CD4-positive, alpha-beta memory T cell (primary cell): Measurements from ENCODE around the gene ATP8A1. TPM values are rescaled to one million over a fixed set of nuclear protein-coding genes. Genes with fewer than 3 reads are reported as not detected.

ENCODE experiments used
- CTCF ChIA-PET: fragments of 350-600 bp; sonication (Branson Sonifier 250); formaldehyde crosslinking; loops from one replicate; lab custom pipeline; 2021; ENCODE audit warnings: inconsistent platforms; ENCODE audit not compliant: partially characterized antibody; lab: Charles Lee
- POLR2A ChIA-PET: fragments of 350-600 bp; sonication (Branson Sonifier 250); formaldehyde crosslinking; loops from one replicate; lab custom pipeline; 2021; ENCODE audit not compliant: partially characterized antibody; lab: Charles Lee
- DNase-seq, 5 donors: peaks; one replicate each; pipeline versions ENCODE4 v3.0.0 to v3.0.0-alpha.2; 2020 to 2022; ENCODE audit warnings: mixed read lengths in 1 of 5
- H3K27ac ChIP-seq: one replicate; pipeline ENCODE4 v1.7.0; 2013; ENCODE audit warnings: low read depth, low read length
- H3K27me3 ChIP-seq: 2 replicates; pipeline ENCODE4 v1.7.0; 2013; ENCODE audit warnings: mild to moderate bottlenecking, low read length, moderate library complexity; ENCODE audit not compliant: insufficient read depth
- H3K36me3 ChIP-seq: 2 replicates; pipeline ENCODE4 v1.7.0; 2013; ENCODE audit warnings: mild to moderate bottlenecking, low read length, moderate library complexity; ENCODE audit not compliant: insufficient read depth
- H3K4me1 ChIP-seq: 2 replicates; pipeline ENCODE4 v1.7.0; 2013; ENCODE audit warnings: mild to moderate bottlenecking, low read length, moderate library complexity; ENCODE audit not compliant: insufficient read depth
- H3K4me3 ChIP-seq, 2 donors: one replicate each; pipeline ENCODE4 v1.7.0; 2013; ENCODE audit warnings: low read length in 2 of 2, mild to moderate bottlenecking in 1 of 2
- H3K9me3 ChIP-seq, 2 donors: one replicate each; pipeline ENCODE4 v1.7.0; 2013; ENCODE audit warnings: low read length in 2 of 2, control low read depth in 1 of 2; ENCODE audit not compliant: control insufficient read depth in 1 of 2
- H3K27ac Mint-ChIP-seq, 7 donors: one replicate each; pipeline ENCODE4 v1.8.0; 2020 to 2021; ENCODE audit warnings: mixed read lengths in 7 of 7, mild to moderate bottlenecking in 6 of 7, inconsistent platforms in 3 of 7, moderate library complexity in 3 of 7
- H3K27me3 Mint-ChIP-seq, 2 donors: one replicate each; pipeline ENCODE4 v1.8.0; 2020 to 2021; ENCODE audit warnings: mixed read lengths in 2 of 2
- H3K36me3 Mint-ChIP-seq, 2 donors: one replicate each; pipeline ENCODE4 v1.8.0; 2020 to 2021; ENCODE audit warnings: mixed read lengths in 2 of 2, inconsistent platforms in 1 of 2, mild to moderate bottlenecking in 1 of 2
- H3K4me1 Mint-ChIP-seq, 4 donors: one replicate each; pipeline ENCODE4 v1.8.0; 2020 to 2021; ENCODE audit warnings: mixed read lengths in 4 of 4, mild to moderate bottlenecking in 1 of 4
- H3K4me3 Mint-ChIP-seq, 8 donors: one replicate each; pipeline ENCODE4 v1.8.0; 2020 to 2021; ENCODE audit warnings: mixed read lengths in 8 of 8, mild to moderate bottlenecking in 7 of 8, moderate library complexity in 6 of 8, inconsistent platforms in 3 of 8
- H3K9me3 Mint-ChIP-seq, 8 donors: one replicate each; pipeline ENCODE4 v1.8.0; 2020 to 2021; ENCODE audit warnings: mixed read lengths in 8 of 8, mild to moderate bottlenecking in 5 of 8, inconsistent platforms in 3 of 8, moderate library complexity in 1 of 8
- intact Hi-C: fragments of 100-400 bp; cut with micrococcal nuclease; formaldehyde crosslinking; loops from one replicate; pipeline ENCODE4 v1.15.1; 2023
- polyA plus RNA-seq, 2 donors: library from polyadenylated mRNA; unstranded; fragments of 300-500 nt; fragmentation: Illumina TruSeq; gene quantifications; one replicate each; pipeline ENCODE4 v1.2.3, GENCODE V29; 2021
- total RNA-seq, 2 experiments: library from RNA; stranded (reverse); gene quantifications; one replicate each; pipeline ENCODE4 v1.2.3, GENCODE V29; 2021

Gene ATP8A1
- total and polyA plus RNA-seq, 4 experiments from 2014 or later, result 4.3 to 33.5 (median 17.7) TPM

- peak in 2 of 5 donors; percentile 6 to 9 for DNase-seq
- H3K27ac Mint-ChIP-seq, result no peak within 1 kb of the TSS
- POLR2A ChIA-PET, result no interaction called here
- Histone ChIP-seq H3K27me3 (peaks cover 23% of the 10 kb centered on the region), H3K27ac (no peak within 1 kb of the TSS), H3K36me3 (no peaks in the 10 kb centered on the region), H3K9me3 (no peaks in the 10 kb centered on the region), H3K4me3 (peak within 1 kb of the TSS in 1 of 2 donors; percentile 23), H3K4me1 (peaks cover 23% of the 10 kb centered on the region)
- H3K4me3 Mint-ChIP-seq, result peak within 1 kb of the TSS; percentile 72 to 91 (median 86)
- H3K4me1 Mint-ChIP-seq, result peaks cover 14 to 38% (median 26%) of the 10 kb centered on the region in 4 donors
- H3K27me3 Mint-ChIP-seq, result peaks cover 36 to 52% of the 10 kb centered on the region in 2 donors
- intact Hi-C loops, result no loop called here
- no peaks in the 10 kb centered on the region for H3K36me3 Mint-ChIP-seq
- CTCF ChIA-PET, result no interaction called here
- H3K9me3 Mint-ChIP-seq, result peaks cover 0 to 2% (median 0%) of the 10 kb centered on the region in 8 donors
Measured at GRCh38 chr4:42396752-42397634, 259.9 kb downstream of the ATP8A1 start, which contains the start of gene SHISA3. SHISA3 (plus strand) TSS chr4:42397488; CDS start chr4:42398057, 569 bp downstream.

- H3K9me3 ChIP-seq, result no peaks in the 10 kb centered on the region
- H3K4me1 Mint-ChIP-seq, result peaks cover 14 to 38% (median 26%) of the 10 kb centered on the region in 4 donors
- DNase-seq, result no peak
- peak overlapping the region in 1 of 2 donors; percentile 23 for H3K4me3 ChIP-seq
- no peak overlapping the region for H3K27ac Mint-ChIP-seq
- intact Hi-C loops, result no loop called here
- H3K36me3 Mint-ChIP-seq, result no peaks in the 10 kb centered on the region
- H3K4me3 Mint-ChIP-seq, result peak overlapping the region; percentile 72 to 91 (median 86)
- H3K27me3 ChIP-seq, result peaks cover 23% of the 10 kb centered on the region
- H3K27ac ChIP-seq, result no peak overlapping the region
- CTCF ChIA-PET, result no interaction called here
- H3K4me1 ChIP-seq, result peaks cover 23% of the 10 kb centered on the region
- peaks cover 34 to 48% of the 10 kb centered on the region in 2 donors for H3K27me3 Mint-ChIP-seq
- POLR2A ChIA-PET, result no interaction called here
- peaks cover 0 to 2% (median 0%) of the 10 kb centered on the region in 8 donors for H3K9me3 Mint-ChIP-seq
- H3K36me3 ChIP-seq, result no peaks in the 10 kb centered on the region
Measured at GRCh38 chr4:42396361-42396751, 260.5 kb downstream of the ATP8A1 start.

- H3K9me3 ChIP-seq, result no peaks in the 10 kb centered on the region
- H3K27me3 ChIP-seq, result peaks cover 20% of the 10 kb centered on the region
- Mint-ChIP-seq H3K36me3 (no peaks in the 10 kb centered on the region), H3K27me3 (peaks cover 27 to 43% of the 10 kb centered on the region in 2 donors), H3K4me3 (peak overlapping the region in 1 of 8 donors; percentile 22), H3K27ac (no peak overlapping the region), H3K4me1 (peaks cover 14 to 38% (median 26%) of the 10 kb centered on the region in 4 donors), H3K9me3 (no peaks in the 10 kb centered on the region)
- ChIA-PET CTCF (no interaction called here), POLR2A (no interaction called here)
- no peaks in the 10 kb centered on the region for H3K36me3 ChIP-seq
- no peak for DNase-seq
- no peak overlapping the region for H3K27ac ChIP-seq
- intact Hi-C loops, result no loop called here
- H3K4me3 ChIP-seq, result no peak overlapping the region
- peaks cover 23% of the 10 kb centered on the region for H3K4me1 ChIP-seq
Measured at GRCh38 chr4:42395595-42395994, 261.3 kb downstream of the ATP8A1 start.

GRCh38 chr4:42392436-42392835, 264.5 kb downstream of the ATP8A1 start:
- H3K36me3 Mint-ChIP-seq, result no peaks in the 10 kb centered on the region
- intact Hi-C loops, result no loop called here
- H3K4me1 Mint-ChIP-seq, result peaks cover 7 to 11% (median 9%) of the 10 kb centered on the region in 4 donors
- POLR2A ChIA-PET, result no interaction called here
- CTCF ChIA-PET, result no interaction called here
- H3K4me3 Mint-ChIP-seq, result no peak overlapping the region
- no peak overlapping the region for H3K27ac ChIP-seq
- H3K4me1 ChIP-seq, result peaks cover 7% of the 10 kb centered on the region
- H3K9me3 ChIP-seq, result no peaks in the 10 kb centered on the region
- H3K27me3 Mint-ChIP-seq, result peaks cover 10 to 19% of the 10 kb centered on the region in 2 donors
- H3K4me3 ChIP-seq, result no peak overlapping the region
- H3K36me3 ChIP-seq, result no peaks in the 10 kb centered on the region
- no peaks in the 10 kb centered on the region for H3K9me3 Mint-ChIP-seq
- no peak overlapping the region for H3K27ac Mint-ChIP-seq
- DNase-seq, result no peak
- peaks cover 14% of the 10 kb centered on the region for H3K27me3 ChIP-seq

GRCh38 chr4:42391981-42392380, 264.9 kb downstream of the ATP8A1 start:
- Histone ChIP-seq H3K4me1 (peaks cover 7% of the 10 kb centered on the region), H3K27ac (no peak overlapping the region), H3K27me3 (peaks cover 14% of the 10 kb centered on the region), H3K36me3 (no peaks in the 10 kb centered on the region), H3K9me3 (no peaks in the 10 kb centered on the region), H3K4me3 (no peak overlapping the region)
- peaks cover 9 to 18% of the 10 kb centered on the region in 2 donors for H3K27me3 Mint-ChIP-seq
- H3K36me3 Mint-ChIP-seq, result no peaks in the 10 kb centered on the region
- no peak for DNase-seq
- H3K4me1 Mint-ChIP-seq, result peaks cover 7 to 8% (median 7%) of the 10 kb centered on the region in 4 donors
- no peaks in the 10 kb centered on the region for H3K9me3 Mint-ChIP-seq
- no peak overlapping the region for H3K4me3 Mint-ChIP-seq
- intact Hi-C loops, result no loop called here
- peak overlapping the region in 1 of 7 donors; percentile 17 for H3K27ac Mint-ChIP-seq
- POLR2A ChIA-PET, result no interaction called here
- CTCF ChIA-PET, result no interaction called here

GRCh38 chr4:42391355-42391664, 265.6 kb downstream of the ATP8A1 start:
- Mint-ChIP-seq H3K27ac (no peak overlapping the region), H3K36me3 (no peaks in the 10 kb centered on the region), H3K9me3 (no peaks in the 10 kb centered on the region), H3K4me1 (peaks cover under 1 to 1% (median under 1%) of the 10 kb centered on the region in 4 donors), H3K27me3 (peaks cover 3 to 11% of the 10 kb centered on the region in 2 donors), H3K4me3 (no peak overlapping the region)
- intact Hi-C loops, result no loop called here
- Histone ChIP-seq H3K36me3 (no peaks in the 10 kb centered on the region), H3K4me3 (no peak overlapping the region), H3K9me3 (no peaks in the 10 kb centered on the region), H3K27ac (no peak overlapping the region), H3K27me3 (peaks cover 8% of the 10 kb centered on the region), H3K4me1 (no peaks in the 10 kb centered on the region)
- CTCF ChIA-PET, result no interaction called here
- POLR2A ChIA-PET, result no interaction called here
- DNase-seq, result no peak

- Histone ChIP-seq H3K36me3 (no peaks in the 10 kb centered on the region), H3K9me3 (no peaks in the 10 kb centered on the region), H3K27ac (no peak overlapping the region), H3K27me3 (peaks cover 7% of the 10 kb centered on the region), H3K4me3 (no peak overlapping the region), H3K4me1 (no peaks in the 10 kb centered on the region)
- Mint-ChIP-seq H3K4me3 (no peak overlapping the region), H3K36me3 (no peaks in the 10 kb centered on the region), H3K4me1 (no peaks in the 10 kb centered on the region), H3K27me3 (peaks cover 2 to 11% of the 10 kb centered on the region in 2 donors), H3K9me3 (no peaks in the 10 kb centered on the region), H3K27ac (no peak overlapping the region)
- intact Hi-C loops, result no loop called here
- ChIA-PET CTCF (interaction anchor here (0.9 kb wide), 1 partner anchor 19 kb away, joined by 3 read pairs; no protein-coding TSS in a partner anchor), POLR2A (no interaction called here)
- DNase-seq, result no peak
Measured at GRCh38 chr4:42390622-42391354, 266.1 kb downstream of the ATP8A1 start.
